Prostate gland (tissue), 2 donors: ENCODE data around the gene TCF7L1.

Source experiments
- CTCF ChIP-seq, 4 experiments: fragments of 200-600 bp in 2 of 4; fragments of 450-650 bp in 2 of 4; sonication (generic) in 2 of 4; IDR thresholded peaks; 1 replicate in 3 of 4; 2 replicates in 1 of 4; pipeline ENCODE4 v1.5.1; 2016 to 2019; ENCODE audit warnings: antibody characterized with exemption in 4 of 4, mild to moderate bottlenecking in 2 of 4, moderate library complexity in 2 of 4
- POLR2AphosphoS5 ChIP-seq: sonication (generic); formaldehyde crosslinking; IDR thresholded peaks from one replicate; pipeline ENCODE4 v1.6.1; 2017; ENCODE audit warnings: antibody characterized with exemption

DNA sequence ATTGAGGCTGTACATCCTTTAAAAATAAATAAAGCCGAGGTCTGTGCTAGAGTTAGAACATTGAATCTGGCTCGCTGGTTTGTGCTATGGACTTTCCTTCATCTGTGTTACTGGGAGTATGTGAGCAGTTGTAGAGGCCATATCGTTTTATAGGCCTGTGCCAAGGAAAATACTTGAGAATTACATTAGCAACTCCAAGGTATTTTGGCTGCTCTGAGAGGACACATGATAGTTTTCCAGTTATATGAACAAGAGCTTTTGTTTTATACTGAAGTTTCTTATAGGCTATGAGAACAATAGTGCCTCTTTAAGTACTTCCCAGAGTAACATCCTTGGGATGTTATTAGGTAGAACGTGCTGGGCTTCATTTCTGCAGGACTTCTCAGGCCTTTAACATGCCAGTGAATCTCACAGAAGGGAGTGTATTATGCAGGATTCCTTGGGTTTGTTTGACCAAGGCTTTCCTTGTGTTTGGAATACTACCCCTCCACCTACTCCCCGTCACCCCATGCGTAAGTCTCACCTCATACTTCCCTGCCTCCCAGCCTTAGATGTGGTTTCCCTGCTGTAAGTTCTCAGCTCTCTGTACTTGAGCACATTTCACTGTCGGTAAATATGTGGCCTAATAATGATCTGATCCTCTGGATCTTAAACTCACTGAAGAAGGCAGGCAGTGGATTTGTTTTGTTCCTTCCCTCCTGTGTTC, 21.0 kb downstream of the TCF7L1 start:
- TF ChIP-seq CTCF (IDR thresholded peaks at IDR 0.05): no peak
- no peak for TF ChIP-seq POLR2AphosphoS5
